Sigmoid colon (tissue), 7 donors: ENCODE data around the gene CDC34. TPM values are rescaled to one million over a fixed set of nuclear protein-coding genes. Genes with fewer than 3 reads are reported as not detected.
A peak's percentile ranks its signal among the peaks of the same experiment; 100 is the strongest.

Experiments
- DNase-seq: peaks from one replicate; pipeline ENCODE4 v3.0.0-alpha.2; 2019
- H3K27ac ChIP-seq, 4 donors: fragments of 200-600 bp; sonication (generic); one replicate each; pipeline ENCODE4 v1.5.1; 2016 to 2019; ENCODE audit warnings: mild to moderate bottlenecking in 1 of 4
- H3K27me3 ChIP-seq, 3 donors: fragments of 200-600 bp; sonication (generic); one replicate each; pipeline ENCODE4 v1.5.1; 2019; ENCODE audit warnings: mild to moderate bottlenecking in 1 of 3
- H3K36me3 ChIP-seq, 4 donors: fragments of 200-600 bp; sonication (generic); one replicate each; pipeline ENCODE4 v1.5.1; 2016 to 2019
- H3K4me1 ChIP-seq, 4 donors: fragments of 200-600 bp; sonication (generic); one replicate each; pipeline ENCODE4 v1.5.1; 2017 to 2019
- H3K4me3 ChIP-seq, 4 donors: fragments of 200-600 bp; sonication (generic); one replicate each; pipeline ENCODE4 v1.5.1; 2017 to 2019; ENCODE audit warnings: mild to moderate bottlenecking in 2 of 4, moderate library complexity in 1 of 4
- H3K9me3 ChIP-seq, 4 donors: fragments of 200-600 bp in 3 of 4; sonication (generic) in 3 of 4; one replicate each; pipeline versions ENCODE4 v1.5.1 to v1.6.1; 2013 to 2019
- EP300 ChIP-seq, 4 donors: sonication (generic); formaldehyde crosslinking; IDR thresholded peaks; one replicate each; pipeline ENCODE4 v1.6.1; 2017; ENCODE audit warnings: antibody characterized with exemption in 4 of 4
- POLR2A ChIP-seq, 2 donors: fragments of 450-650 bp; IDR thresholded peaks; one replicate each; pipeline ENCODE4 v1.6.1; 2016; ENCODE audit warnings: antibody characterized with exemption in 2 of 2, mild to moderate bottlenecking in 2 of 2, moderate library complexity in 2 of 2
- POLR2AphosphoS5 ChIP-seq, 4 donors: sonication (generic); formaldehyde crosslinking; IDR thresholded peaks; one replicate each; pipeline ENCODE4 v1.6.1; 2017; ENCODE audit warnings: antibody characterized with exemption in 4 of 4
- WGBS, 2 donors: extraction: QIAGEN DNeasy Blood & Tissue Kit; methylation state at CpG; one replicate each; pipeline ENCODE4 v1.1.7; 2013; 5-methylcytosine and 5-hydroxymethylcytosine counted together
- intact Hi-C: fragments of 100-400 bp; cut with DNase I; formaldehyde crosslinking; loops from one replicate; pipeline ENCODE4 v1.15.1; 2023
- polyA plus RNA-seq, 3 donors: library from polyadenylated mRNA; stranded (reverse); fragments of 200-250 nt; gene quantifications; one replicate each; pipeline ENCODE4 v1.2.3, GENCODE V29; 2013
- total RNA-seq, 4 donors: library from RNA; depleted of rRNA; stranded (reverse); fragments of >200 nt; gene quantifications; one replicate each; pipeline ENCODE4 v1.1.0, GENCODE V29; 2016
- TF ChIP-seq, protein P1 (sequence below), 4 experiments: fragments of 450-650 bp in 3 of 4; fragments of 200-600 bp in 1 of 4; IDR thresholded peaks; one replicate each; pipeline ENCODE4 v1.5.1; 2016 to 2019; ENCODE audit warnings: antibody characterized with exemption in 4 of 4, mild to moderate bottlenecking in 3 of 4, moderate library complexity in 2 of 4
- donor health status: healthy with polysubstance abuse.
- donor health status: Bipolar disorder and iron deficiency.
- donor health status: healthy.

CDC34 gene
- total and polyA plus RNA-seq, 7 donors, result 74.9 to 152 (median 96.7) TPM

DNA sequence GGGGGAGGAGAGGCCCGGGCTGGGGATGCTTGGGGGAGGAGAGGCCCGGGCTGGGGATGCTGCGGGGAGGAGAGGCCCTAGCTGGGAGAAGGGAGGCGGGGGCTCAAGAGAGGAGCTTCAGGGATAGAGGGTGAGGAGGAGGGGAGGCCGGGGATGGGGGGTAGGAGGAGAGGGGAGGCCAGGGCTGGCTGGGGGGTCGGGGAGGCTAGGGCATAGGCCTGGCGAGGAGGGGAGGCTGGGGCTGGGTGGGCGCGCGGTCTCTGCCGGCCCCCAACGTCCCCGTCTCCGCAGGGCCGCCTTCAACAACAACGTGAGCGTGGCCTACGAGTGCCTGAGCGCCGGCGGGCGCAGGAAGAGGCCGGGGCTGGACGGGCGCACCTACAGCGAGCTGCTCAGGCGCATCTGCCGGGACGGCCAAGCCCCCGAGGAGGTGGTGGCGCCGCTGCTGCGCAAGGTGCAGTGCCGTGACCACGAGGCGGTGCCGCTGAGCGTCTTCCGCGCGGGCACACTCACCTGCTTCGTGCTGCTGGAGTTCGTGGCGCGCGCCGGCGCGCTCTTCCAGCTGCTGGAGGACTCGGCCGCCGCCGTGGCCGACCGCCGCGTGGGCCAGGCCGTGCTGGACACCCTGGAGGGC lies 12.8 kb upstream of the CDC34 start:
- intact Hi-C loops, result no loop called here
- H3K27me3 ChIP-seq, result no peaks in the 10 kb centered on the region
- H3K36me3 ChIP-seq, result peaks cover 0 to 10% (median 0%) of the 10 kb centered on the region in 4 donors
- peaks cover 0 to 6% (median 0%) of the 10 kb centered on the region in 4 donors for H3K4me1 ChIP-seq
- DNase-seq, result peak; percentile 62
- H3K27ac ChIP-seq, result no peak overlapping the region
- H3K9me3 ChIP-seq, result no peaks in the 10 kb centered on the region
- WGBS, 2 donors, result 17 to 23% methylated on average over 58 of the region's 58 CpGs
- TF ChIP-seq EP300 (IDR thresholded peaks at IDR 0.05) (no peak), POLR2AphosphoS5 (IDR thresholded peaks at IDR 0.05) (no peak), POLR2A (IDR thresholded peaks at IDR 0.05) (no peak)
- TF ChIP-seq, protein P1, sequence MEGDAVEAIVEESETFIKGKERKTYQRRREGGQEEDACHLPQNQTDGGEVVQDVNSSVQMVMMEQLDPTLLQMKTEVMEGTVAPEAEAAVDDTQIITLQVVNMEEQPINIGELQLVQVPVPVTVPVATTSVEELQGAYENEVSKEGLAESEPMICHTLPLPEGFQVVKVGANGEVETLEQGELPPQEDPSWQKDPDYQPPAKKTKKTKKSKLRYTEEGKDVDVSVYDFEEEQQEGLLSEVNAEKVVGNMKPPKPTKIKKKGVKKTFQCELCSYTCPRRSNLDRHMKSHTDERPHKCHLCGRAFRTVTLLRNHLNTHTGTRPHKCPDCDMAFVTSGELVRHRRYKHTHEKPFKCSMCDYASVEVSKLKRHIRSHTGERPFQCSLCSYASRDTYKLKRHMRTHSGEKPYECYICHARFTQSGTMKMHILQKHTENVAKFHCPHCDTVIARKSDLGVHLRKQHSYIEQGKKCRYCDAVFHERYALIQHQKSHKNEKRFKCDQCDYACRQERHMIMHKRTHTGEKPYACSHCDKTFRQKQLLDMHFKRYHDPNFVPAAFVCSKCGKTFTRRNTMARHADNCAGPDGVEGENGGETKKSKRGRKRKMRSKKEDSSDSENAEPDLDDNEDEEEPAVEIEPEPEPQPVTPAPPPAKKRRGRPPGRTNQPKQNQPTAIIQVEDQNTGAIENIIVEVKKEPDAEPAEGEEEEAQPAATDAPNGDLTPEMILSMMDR (IDR thresholded peaks at IDR 0.05), result no peak
- H3K4me3 ChIP-seq, result no peak overlapping the region

DNA sequence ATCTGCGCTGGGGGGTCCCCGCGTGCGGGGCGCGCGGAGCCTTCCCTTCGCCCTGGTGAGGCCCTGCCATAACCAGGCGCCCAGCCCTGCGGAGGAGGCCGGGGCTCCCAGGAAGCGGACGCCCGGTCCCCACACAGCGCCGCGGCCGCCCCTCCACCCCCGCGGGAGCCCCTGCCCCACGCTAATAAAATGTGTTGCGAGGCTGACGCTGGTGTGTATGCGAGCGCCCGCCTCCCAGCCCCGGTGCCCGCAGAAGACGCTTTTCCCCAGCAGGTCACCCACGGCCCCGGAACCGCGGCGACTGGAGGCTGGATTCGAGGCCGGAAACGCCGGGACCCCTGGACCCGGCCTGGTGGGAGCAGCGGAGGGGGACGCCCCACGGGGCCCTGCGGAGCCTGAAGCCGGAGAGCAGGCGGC lies 12.1 kb upstream of the CDC34 start:
- peaks cover 0 to 6% (median 0%) of the 10 kb centered on the region in 4 donors for H3K4me1 ChIP-seq
- H3K9me3 ChIP-seq, result no peaks in the 10 kb centered on the region
- no peak overlapping the region for H3K4me3 ChIP-seq
- peaks cover 0 to 10% (median 0%) of the 10 kb centered on the region in 4 donors for H3K36me3 ChIP-seq
- intact Hi-C loops, result no loop called here
- DNase-seq, result no peak
- H3K27me3 ChIP-seq, result no peaks in the 10 kb centered on the region
- no peak overlapping the region for H3K27ac ChIP-seq
- no peak for TF ChIP-seq POLR2AphosphoS5 (IDR thresholded peaks at IDR 0.05)
- 84 to 86% methylated on average over 45 of the region's 45 CpGs for WGBS, 2 donors

DNA sequence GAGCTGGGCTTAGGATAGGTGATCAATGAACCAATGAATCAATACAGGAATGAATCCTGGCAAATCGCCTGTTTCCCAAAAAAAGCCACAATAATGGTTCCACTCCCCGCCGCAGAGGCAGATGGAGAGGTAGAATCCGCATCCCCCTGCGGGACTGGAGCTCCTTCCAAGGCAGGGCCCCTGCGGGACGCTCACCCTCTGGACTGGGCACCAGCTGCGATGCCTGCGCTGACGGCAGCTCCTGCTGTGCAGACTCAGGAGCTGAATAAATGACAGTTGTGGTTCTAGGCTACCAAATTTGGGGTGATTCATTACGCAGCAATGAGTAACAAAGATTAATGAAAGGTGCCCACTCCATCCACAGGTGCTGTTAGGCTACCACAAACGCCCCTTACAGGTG lies 8.8 kb upstream of the CDC34 start:
- H3K36me3 ChIP-seq, result peaks cover 0 to 10% (median 0%) of the 10 kb centered on the region in 4 donors
- TF ChIP-seq EP300 (IDR thresholded peaks at IDR 0.05), result no peak
- TF ChIP-seq, protein P1 (IDR thresholded peaks at IDR 0.05), result no peak
- TF ChIP-seq POLR2AphosphoS5 (IDR thresholded peaks at IDR 0.05), result no peak
- 95 to 97% methylated on average over 12 of the region's 12 CpGs for WGBS, 2 donors
- intact Hi-C loops, result no loop called here
- H3K27ac ChIP-seq, result no peak overlapping the region
- H3K27me3 ChIP-seq, result peaks cover 0 to 17% (median 6%) of the 10 kb centered on the region in 3 donors
- DNase-seq, result no peak
- H3K9me3 ChIP-seq, result no peaks in the 10 kb centered on the region
- H3K4me1 ChIP-seq, result peaks cover 0 to 6% (median 0%) of the 10 kb centered on the region in 4 donors
- H3K4me3 ChIP-seq, result no peak overlapping the region

DNA sequence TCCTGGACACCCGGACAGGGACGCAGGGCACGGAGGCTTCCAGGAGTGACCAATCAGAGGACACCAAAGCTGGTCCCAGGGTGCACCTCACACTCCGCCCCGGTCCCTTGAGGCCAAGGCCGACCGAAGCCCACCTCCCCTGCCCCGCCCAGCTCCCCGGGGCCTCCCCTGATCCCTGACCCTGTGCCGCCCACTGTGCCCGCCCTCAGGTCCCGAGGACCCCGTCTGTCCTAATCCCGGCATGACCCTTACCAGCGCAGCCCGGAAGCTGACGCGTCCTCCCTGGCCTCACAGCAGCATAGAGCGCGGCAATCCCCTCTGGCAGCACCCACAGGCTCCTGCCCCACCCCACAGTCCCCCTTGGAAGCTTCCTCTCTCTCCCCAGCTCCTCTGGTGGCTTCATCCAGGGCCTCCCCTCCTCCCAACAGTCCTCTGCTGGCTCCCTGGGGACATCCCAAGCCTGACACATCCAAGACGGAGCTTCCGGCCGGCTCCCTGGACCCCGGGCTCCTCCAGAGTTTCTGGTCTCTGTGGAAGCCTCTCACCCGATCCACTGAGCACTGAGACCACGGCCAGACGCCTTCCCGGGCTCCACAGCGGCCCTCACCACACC lies 7.4 kb upstream of the CDC34 start:
- no peaks in the 10 kb centered on the region for H3K4me1 ChIP-seq
- H3K9me3 ChIP-seq, result no peaks in the 10 kb centered on the region
- intact Hi-C loops, result no loop called here
- H3K4me3 ChIP-seq, result no peak overlapping the region
- H3K36me3 ChIP-seq, result peaks cover 0 to 10% (median 0%) of the 10 kb centered on the region in 4 donors
- TF ChIP-seq, protein P1 (IDR thresholded peaks at IDR 0.05), result no peak
- no peak for TF ChIP-seq EP300 (IDR thresholded peaks at IDR 0.05)
- TF ChIP-seq POLR2AphosphoS5 (IDR thresholded peaks at IDR 0.05), result no peak
- no peak for TF ChIP-seq POLR2A (IDR thresholded peaks at IDR 0.05)
- WGBS, 2 donors, result 62 to 71% methylated on average over 29 of the region's 29 CpGs
- H3K27me3 ChIP-seq, result peaks cover 0 to 17% (median 6%) of the 10 kb centered on the region in 3 donors
- DNase-seq, result peak; percentile 67
- H3K27ac ChIP-seq, result no peak overlapping the region

DNA sequence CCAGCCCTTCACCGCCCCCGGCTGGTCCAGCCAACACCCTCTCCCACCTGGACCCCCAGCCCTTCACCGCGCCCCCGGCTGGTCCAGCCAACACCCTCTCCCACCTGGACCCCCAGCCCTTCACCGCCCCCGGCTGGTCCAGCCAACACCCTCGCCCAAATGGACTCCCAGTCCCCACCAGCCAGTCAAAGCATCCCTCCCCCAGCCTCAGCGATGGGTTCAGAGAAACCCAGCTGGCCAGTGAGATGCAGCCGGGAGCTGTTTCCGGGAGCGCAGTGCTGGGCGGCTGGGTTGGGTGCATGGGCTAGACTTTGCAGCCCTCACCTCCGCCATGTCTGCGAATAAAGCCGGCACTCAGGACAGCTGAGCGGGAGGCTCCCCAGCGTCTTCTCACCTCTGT lies 6.5 kb upstream of the CDC34 start:
- Histone ChIP-seq H3K27me3 (peaks cover 0 to 17% (median 6%) of the 10 kb centered on the region in 3 donors), H3K9me3 (no peaks in the 10 kb centered on the region), H3K4me3 (no peak overlapping the region), H3K27ac (no peak overlapping the region), H3K4me1 (no peaks in the 10 kb centered on the region), H3K36me3 (peaks cover 0 to 3% (median 0%) of the 10 kb centered on the region in 4 donors)
- no peak for DNase-seq
- 76 to 78% methylated on average over 18 of the region's 18 CpGs for WGBS, 2 donors
- intact Hi-C loops, result no loop called here
- no peak for TF ChIP-seq POLR2AphosphoS5 (IDR thresholded peaks at IDR 0.05)
- no peak for TF ChIP-seq POLR2A (IDR thresholded peaks at IDR 0.05)
- TF ChIP-seq, protein P1 (IDR thresholded peaks at IDR 0.05), result no peak
- no peak for TF ChIP-seq EP300 (IDR thresholded peaks at IDR 0.05)
